ENCODE results near the gene NIF3L1. TPM values are rescaled to one million over a fixed set of nuclear protein-coding genes. Genes with fewer than 3 reads are reported as not detected.

NIF3L1 gene
- 32.2 and 32.3 TPM in 2 replicates for total RNA-seq

GRCh38 chr2:200888704-200889625 lies at the start of gene NIF3L1, which contains the start of gene PPIL3:
NIF3L1 (plus strand) TSS chr2:200889371; CDS start chr2:200891944, 2,573 bp downstream.
PPIL3 (minus strand) TSS chr2:200889077; CDS start chr2:200887615, 1,462 bp downstream.
- H3K36me3 Mint-ChIP-seq (ENCODE audit: low read depth) = peaks cover 50% of the 10 kb centered on the region
- DNase-seq (peak; percentile 90), ATAC-seq (ENCODE audit: low read depth) (peak; percentile 80)
- no peaks in the 10 kb centered on the region for H3K9me3 Mint-ChIP-seq
- intact Hi-C loops (cut with micrococcal nuclease) = loop anchor here (1.0 to 5.0 kb wide), 14 partner anchors 12 to 1376 kb away; partner anchors contain the start of genes ALS2, BZW1, CASP10 and CLK1
- no peak for TF ChIP-seq CTCF (IDR thresholded peaks at IDR 0.05)
- CTCF ChIA-PET = interaction anchor here (1.0 to 2.9 kb wide), 6 partner anchors 16 to 343 kb away, joined by 3 to 9 read pairs (median 6); partner anchors contain the start of gene CLK1
- H3K27ac Mint-ChIP-seq = peak within 1 kb of the TSS; percentile 100
- H3K4me1 Mint-ChIP-seq = peaks cover 40% of the 10 kb centered on the region
- no peaks in the 10 kb centered on the region for H3K27me3 Mint-ChIP-seq
- POLR2A ChIA-PET = interaction anchor here (0.5 to 2.4 kb wide), 23 partner anchors 9 to 892 kb away, joined by 3 to 117 read pairs (median 4); partner anchors contain the start of genes ALS2, BZW1, CASP10 and CASP8
- H3K4me3 Mint-ChIP-seq = peak within 1 kb of the TSS; percentile 99

- POLR2A ChIA-PET = no interaction called here
- DNase-seq (no peak), ATAC-seq (ENCODE audit: low read depth) (no peak)
- no peak overlapping the region for H3K4me3 Mint-ChIP-seq
- CTCF ChIA-PET = interaction anchor here (0.5 kb wide), 1 partner anchor 230 kb away, joined by 3 read pairs; no protein-coding TSS in a partner anchor
- no peaks in the 10 kb centered on the region for H3K4me1 Mint-ChIP-seq
- H3K9me3 Mint-ChIP-seq = peaks cover 3% of the 10 kb centered on the region
- H3K36me3 Mint-ChIP-seq (ENCODE audit: low read depth) = peaks cover 1% of the 10 kb centered on the region
- no peak for TF ChIP-seq CTCF (IDR thresholded peaks at IDR 0.05)
- intact Hi-C loops (cut with micrococcal nuclease) = no loop called here
- no peak overlapping the region for H3K27ac Mint-ChIP-seq
- H3K27me3 Mint-ChIP-seq = no peaks in the 10 kb centered on the region
Measured at GRCh38 chr2:200839513-200839912, 49.7 kb upstream of the NIF3L1 start.

- Mint-ChIP-seq H3K4me3 (no peak overlapping the region), H3K9me3 (no peaks in the 10 kb centered on the region), H3K27me3 (no peaks in the 10 kb centered on the region), H3K36me3 (ENCODE audit: low read depth) (no peaks in the 10 kb centered on the region), H3K4me1 (no peaks in the 10 kb centered on the region), H3K27ac (no peak overlapping the region)
- DNase-seq = no peak
- intact Hi-C loops (cut with micrococcal nuclease) = no loop called here
- ATAC-seq (ENCODE audit: low read depth) = no peak
- ChIA-PET POLR2A (interaction anchor here (2.1 kb wide), 1 partner anchor 20 kb away, joined by 7 read pairs; the partner anchor contains the start of gene CLK1), CTCF (no interaction called here)
- no peak for TF ChIP-seq CTCF (IDR thresholded peaks at IDR 0.05)
Measured at GRCh38 chr2:200843993-200844948, 44.9 kb upstream of the NIF3L1 start.

GRCh38 chr2:200845194-200845593 lies 44.0 kb upstream of the NIF3L1 start:
- DNase-seq (no peak), ATAC-seq (ENCODE audit: low read depth) (no peak)
- CTCF ChIA-PET = no interaction called here
- peaks cover under 1% of the 10 kb centered on the region for H3K36me3 Mint-ChIP-seq (ENCODE audit: low read depth)
- no peaks in the 10 kb centered on the region for H3K4me1 Mint-ChIP-seq
- intact Hi-C loops (cut with micrococcal nuclease) = no loop called here
- no peak overlapping the region for H3K27ac Mint-ChIP-seq
- POLR2A ChIA-PET = interaction anchor here (2.1 kb wide), 1 partner anchor 19 kb away, joined by 7 read pairs; the partner anchor contains the start of gene CLK1
- no peak overlapping the region for H3K4me3 Mint-ChIP-seq
- no peaks in the 10 kb centered on the region for H3K27me3 Mint-ChIP-seq
- no peaks in the 10 kb centered on the region for H3K9me3 Mint-ChIP-seq
- TF ChIP-seq CTCF (IDR thresholded peaks at IDR 0.05) = no peak
